ENCODE measurements around the gene LAMA2.

Gene LAMA2

GRCh38 chr6:129393654-129394053, 510.7 kb downstream of the LAMA2 start:
- DNase-seq, result no peak

GRCh38 chr6:129398764-129399163, 515.8 kb downstream of the LAMA2 start:
- no peak for DNase-seq

GRCh38 chr6:129402244-129402643, 519.3 kb downstream of the LAMA2 start:
- no peak for DNase-seq

GRCh38 chr6:129411092-129411491, 528.2 kb downstream of the LAMA2 start:
- DNase-seq, result no peak

GRCh38 chr6:129416337-129416990, 533.5 kb downstream of the LAMA2 start:
- no peak for DNase-seq

GRCh38 chr6:129417416-129418086, 534.6 kb downstream of the LAMA2 start:
- no peak for DNase-seq

- DNase-seq, result no peak
Observed at GRCh38 chr6:129419324-129419723, 536.4 kb downstream of the LAMA2 start.

- no peak for DNase-seq
Observed at GRCh38 chr6:129426343-129426742, 543.4 kb downstream of the LAMA2 start.

GRCh38 chr6:129429956-129430355, 547.0 kb downstream of the LAMA2 start:
- no peak for DNase-seq

- DNase-seq, result peak in 1 of 2 experiments; percentile 2
Observed at GRCh38 chr6:129432738-129433137, 549.8 kb downstream of the LAMA2 start.

- DNase-seq, result no peak
Observed at GRCh38 chr6:129434091-129434490, 551.2 kb downstream of the LAMA2 start.

GRCh38 chr6:129440691-129441090, 557.8 kb downstream of the LAMA2 start:
- DNase-seq, result no peak

GRCh38 chr6:129444683-129445082, 561.7 kb downstream of the LAMA2 start:
- DNase-seq, result no peak

GRCh38 chr6:129446272-129447197, 563.6 kb downstream of the LAMA2 start:
- no peak for DNase-seq

- DNase-seq, result no peak
Observed at GRCh38 chr6:129447198-129447565, 564.2 kb downstream of the LAMA2 start.

GRCh38 chr6:129448965-129449364, 566.0 kb downstream of the LAMA2 start:
- no peak for DNase-seq

- DNase-seq, result no peak
Observed at GRCh38 chr6:129451187-129451586, 568.2 kb downstream of the LAMA2 start.

GRCh38 chr6:129453073-129453472, 570.1 kb downstream of the LAMA2 start:
- no peak for DNase-seq

GRCh38 chr6:129454488-129454887, 571.5 kb downstream of the LAMA2 start:
- DNase-seq, result no peak

GRCh38 chr6:129455126-129455769, 572.3 kb downstream of the LAMA2 start:
- no peak for DNase-seq

- no peak for DNase-seq
Observed at GRCh38 chr6:129460221-129460620, 577.3 kb downstream of the LAMA2 start.

GRCh38 chr6:129469070-129469662, 586.2 kb downstream of the LAMA2 start:
- no peak for DNase-seq

- DNase-seq, result no peak
Observed at GRCh38 chr6:129472239-129472638, 589.3 kb downstream of the LAMA2 start.

Data from SHP77 (cell line).